Breast epithelium (tissue), 3 donors: ENCODE data around the gene RYR3.

ENCODE experiments used
- POLR2A ChIP-seq: fragments of 450-650 bp; IDR thresholded peaks from one replicate; pipeline ENCODE4 v1.6.1; 2016; ENCODE audit warnings: antibody characterized with exemption, mild to moderate bottlenecking, moderate library complexity
- TF ChIP-seq, protein P1 (sequence below), 3 donors: fragments of 450-650 bp; IDR thresholded peaks; one replicate each; pipeline ENCODE4 v1.5.1; 2016 to 2017; ENCODE audit warnings: antibody characterized with exemption in 3 of 3, mild to moderate bottlenecking in 3 of 3, moderate library complexity in 3 of 3

DNA sequence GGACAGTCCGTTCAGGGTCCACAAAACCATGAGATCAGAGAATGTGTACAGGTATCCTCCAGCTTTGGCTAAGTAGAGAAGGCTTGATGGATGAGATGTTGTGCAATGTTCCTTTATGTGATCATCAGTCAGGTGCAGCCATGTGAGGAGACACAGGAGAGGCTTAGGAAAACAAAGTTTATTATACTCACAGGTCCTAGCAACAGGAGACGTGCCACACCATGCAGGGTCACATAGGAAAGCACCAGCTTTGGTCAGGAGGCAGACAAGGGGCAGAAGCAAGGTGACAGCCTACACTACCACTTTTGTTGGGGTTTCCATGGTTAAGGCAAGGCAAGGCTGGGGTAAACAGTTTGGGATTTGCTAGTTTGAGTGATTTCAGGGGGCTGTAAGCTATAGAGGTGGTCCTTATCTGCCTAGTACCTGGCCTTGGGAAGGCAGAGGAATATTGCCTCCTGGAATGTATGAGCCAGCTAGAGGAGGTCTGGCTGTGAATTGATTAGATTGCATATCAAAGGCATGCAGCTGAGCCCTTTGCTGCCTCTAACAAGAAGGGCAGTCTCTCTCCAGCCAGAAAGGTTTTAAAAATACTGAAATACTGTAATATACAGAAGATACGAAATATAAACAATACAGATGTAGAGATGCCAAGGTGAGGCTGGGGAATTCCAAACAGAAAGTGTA is 248.6 kb downstream of the RYR3 start:
- TF ChIP-seq POLR2A = no peak
- TF ChIP-seq, protein P1, sequence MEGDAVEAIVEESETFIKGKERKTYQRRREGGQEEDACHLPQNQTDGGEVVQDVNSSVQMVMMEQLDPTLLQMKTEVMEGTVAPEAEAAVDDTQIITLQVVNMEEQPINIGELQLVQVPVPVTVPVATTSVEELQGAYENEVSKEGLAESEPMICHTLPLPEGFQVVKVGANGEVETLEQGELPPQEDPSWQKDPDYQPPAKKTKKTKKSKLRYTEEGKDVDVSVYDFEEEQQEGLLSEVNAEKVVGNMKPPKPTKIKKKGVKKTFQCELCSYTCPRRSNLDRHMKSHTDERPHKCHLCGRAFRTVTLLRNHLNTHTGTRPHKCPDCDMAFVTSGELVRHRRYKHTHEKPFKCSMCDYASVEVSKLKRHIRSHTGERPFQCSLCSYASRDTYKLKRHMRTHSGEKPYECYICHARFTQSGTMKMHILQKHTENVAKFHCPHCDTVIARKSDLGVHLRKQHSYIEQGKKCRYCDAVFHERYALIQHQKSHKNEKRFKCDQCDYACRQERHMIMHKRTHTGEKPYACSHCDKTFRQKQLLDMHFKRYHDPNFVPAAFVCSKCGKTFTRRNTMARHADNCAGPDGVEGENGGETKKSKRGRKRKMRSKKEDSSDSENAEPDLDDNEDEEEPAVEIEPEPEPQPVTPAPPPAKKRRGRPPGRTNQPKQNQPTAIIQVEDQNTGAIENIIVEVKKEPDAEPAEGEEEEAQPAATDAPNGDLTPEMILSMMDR (IDR thresholded peaks at IDR 0.05) = no peak
